Epithelial cell of esophagus (primary cell): ENCODE results near the gene AHI1.

Experiments used
- DNase-seq: peaks from one replicate; pipeline ENCODE4 v3.0.0; 2010; ENCODE audit warnings: low read depth
- H3K4me3 ChIP-seq: 2 replicates; pipeline ENCODE4 v1.5.1; 2011; ENCODE audit warnings: mild to moderate bottlenecking, low read length, control low read depth
- TF ChIP-seq, protein P1 (sequence below): IDR thresholded peaks from 2 replicates; pipeline ENCODE4 v1.5.1; 2011; ENCODE audit warnings: low read depth, mild to moderate bottlenecking, low read length, control low read depth, inconsistent platforms; ENCODE audit not compliant: insufficient read depth; ENCODE audit errors: missing control alignments

AHI1 gene

DNA sequence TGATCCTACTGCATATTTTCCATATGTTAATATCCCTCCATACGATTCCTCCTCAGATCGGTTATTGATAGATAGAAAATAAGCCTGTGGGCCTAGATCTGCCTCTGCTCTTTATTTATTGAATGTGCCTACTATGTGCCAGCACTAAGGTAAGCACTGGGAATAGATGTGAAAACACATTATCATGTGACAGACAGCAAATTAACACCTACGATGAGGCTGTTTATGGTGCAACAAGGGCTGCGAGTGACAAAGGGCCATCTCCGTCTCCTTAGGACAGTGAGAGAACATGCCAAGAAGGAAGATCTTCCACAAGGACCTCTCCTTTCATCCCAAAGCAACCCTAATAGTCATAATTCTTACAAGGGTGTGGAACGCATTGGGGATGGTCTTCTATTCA is 225.9 kb downstream of the AHI1 start:
- H3K4me3 ChIP-seq = no peak overlapping the region
- no peak for DNase-seq
- TF ChIP-seq, protein P1, sequence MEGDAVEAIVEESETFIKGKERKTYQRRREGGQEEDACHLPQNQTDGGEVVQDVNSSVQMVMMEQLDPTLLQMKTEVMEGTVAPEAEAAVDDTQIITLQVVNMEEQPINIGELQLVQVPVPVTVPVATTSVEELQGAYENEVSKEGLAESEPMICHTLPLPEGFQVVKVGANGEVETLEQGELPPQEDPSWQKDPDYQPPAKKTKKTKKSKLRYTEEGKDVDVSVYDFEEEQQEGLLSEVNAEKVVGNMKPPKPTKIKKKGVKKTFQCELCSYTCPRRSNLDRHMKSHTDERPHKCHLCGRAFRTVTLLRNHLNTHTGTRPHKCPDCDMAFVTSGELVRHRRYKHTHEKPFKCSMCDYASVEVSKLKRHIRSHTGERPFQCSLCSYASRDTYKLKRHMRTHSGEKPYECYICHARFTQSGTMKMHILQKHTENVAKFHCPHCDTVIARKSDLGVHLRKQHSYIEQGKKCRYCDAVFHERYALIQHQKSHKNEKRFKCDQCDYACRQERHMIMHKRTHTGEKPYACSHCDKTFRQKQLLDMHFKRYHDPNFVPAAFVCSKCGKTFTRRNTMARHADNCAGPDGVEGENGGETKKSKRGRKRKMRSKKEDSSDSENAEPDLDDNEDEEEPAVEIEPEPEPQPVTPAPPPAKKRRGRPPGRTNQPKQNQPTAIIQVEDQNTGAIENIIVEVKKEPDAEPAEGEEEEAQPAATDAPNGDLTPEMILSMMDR = no peak

DNA sequence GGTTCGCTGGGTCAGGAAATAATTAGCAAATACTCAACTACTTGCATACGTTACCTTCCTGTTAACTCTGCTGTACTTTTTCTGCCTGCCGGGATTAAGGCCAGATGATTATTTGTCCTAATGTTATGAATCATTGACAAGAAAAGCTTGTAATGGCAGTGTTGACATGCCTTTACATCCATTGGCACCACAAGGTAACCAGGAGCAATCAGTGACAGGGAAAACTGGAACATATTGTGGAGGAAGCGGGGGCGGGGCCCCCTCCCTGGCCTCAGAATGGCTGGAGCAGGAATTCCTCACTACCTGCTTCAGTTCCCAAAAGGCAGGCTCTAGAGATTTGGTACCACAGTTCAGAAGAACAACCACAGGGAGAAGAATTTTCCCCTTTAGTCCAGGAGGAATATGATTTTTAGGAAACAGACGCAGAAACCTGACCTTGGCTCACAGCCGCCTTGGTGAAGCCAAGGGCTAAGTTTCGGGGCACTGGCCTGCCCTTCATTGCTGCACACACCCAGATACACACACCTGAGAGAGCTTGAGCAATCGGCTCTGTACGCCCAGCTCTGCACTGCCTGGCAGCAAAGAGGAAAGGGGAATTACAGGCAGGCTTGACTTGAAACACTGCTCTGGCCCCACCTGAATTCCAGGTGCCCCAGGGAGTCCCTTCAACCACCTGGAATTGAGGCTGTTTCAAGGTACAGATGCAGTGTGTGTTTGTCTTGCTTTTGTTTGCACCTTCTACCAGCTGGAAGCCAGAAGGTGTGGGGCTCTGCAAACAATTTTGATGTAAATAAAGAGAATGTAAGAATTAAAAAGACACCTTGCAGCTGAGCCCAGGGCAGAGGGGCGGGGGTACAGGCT is 226.6 kb downstream of the AHI1 start:
- peak; percentile 92 for DNase-seq
- H3K4me3 ChIP-seq = peak overlapping the region; percentile 23
- TF ChIP-seq, protein P1 = no peak

DNA sequence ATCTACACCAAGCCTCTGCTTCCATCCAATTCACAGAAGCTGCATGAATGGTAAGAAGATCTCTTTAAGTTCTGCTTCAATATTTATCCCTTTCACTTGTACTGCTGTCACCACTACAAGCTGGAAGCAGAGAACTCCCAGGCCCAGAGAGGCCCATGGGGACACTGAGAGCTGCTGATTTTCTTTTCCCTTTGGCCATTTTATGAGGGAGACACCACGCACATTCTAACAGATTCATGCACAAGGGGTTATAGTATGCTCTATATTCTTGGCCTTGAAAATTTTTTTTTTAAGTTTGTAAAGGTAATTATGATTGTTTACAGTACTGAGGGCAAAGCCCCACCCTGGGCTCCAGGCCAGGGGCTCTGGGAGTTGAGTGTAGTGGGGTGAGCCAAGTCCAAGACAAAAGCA is 228.1 kb downstream of the AHI1 start:
- H3K4me3 ChIP-seq = no peak overlapping the region
- no peak for DNase-seq
- TF ChIP-seq, protein P1 = no peak

DNA sequence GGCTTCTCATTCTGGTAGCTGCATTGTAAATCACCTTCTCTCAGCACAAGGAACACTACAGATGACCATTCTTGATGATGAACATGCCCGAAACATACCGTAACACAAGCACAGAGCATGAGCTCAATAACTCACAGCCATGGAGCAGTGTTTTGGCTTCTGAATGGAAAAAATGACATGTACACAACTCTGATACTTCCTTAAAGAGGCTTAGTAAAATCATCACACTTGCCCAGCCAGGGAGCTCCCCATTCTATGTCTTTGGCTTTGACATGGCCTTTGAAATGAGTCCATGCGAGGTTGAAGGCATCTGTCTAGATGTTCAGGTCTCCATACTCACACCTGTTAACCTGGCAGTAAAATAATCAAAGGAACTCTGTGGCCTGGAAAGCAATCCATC is 228.8 kb downstream of the AHI1 start:
- TF ChIP-seq, protein P1 = no peak
- no peak overlapping the region for H3K4me3 ChIP-seq
- no peak for DNase-seq

DNA sequence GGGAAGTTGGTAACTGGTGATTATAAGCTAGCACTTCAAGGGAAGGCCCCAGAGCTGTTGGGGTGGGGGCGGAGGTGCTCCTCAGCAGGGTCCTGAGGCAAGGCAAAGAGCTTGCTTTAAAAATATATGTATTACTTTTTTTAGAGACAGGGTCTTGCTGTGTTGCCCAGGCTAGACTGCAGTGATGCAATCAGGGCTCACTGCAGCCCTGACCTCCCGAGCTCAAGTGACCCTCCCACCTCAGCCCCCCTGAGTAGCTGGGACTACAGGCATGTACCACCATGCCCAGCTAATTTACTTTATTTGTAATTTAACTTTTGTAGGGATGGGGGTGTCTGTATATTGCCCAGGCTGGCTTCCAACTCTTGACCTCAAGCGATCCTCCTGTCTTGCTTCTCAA is 229.3 kb downstream of the AHI1 start:
- TF ChIP-seq, protein P1 = no peak
- H3K4me3 ChIP-seq = no peak overlapping the region
- DNase-seq = no peak

DNA sequence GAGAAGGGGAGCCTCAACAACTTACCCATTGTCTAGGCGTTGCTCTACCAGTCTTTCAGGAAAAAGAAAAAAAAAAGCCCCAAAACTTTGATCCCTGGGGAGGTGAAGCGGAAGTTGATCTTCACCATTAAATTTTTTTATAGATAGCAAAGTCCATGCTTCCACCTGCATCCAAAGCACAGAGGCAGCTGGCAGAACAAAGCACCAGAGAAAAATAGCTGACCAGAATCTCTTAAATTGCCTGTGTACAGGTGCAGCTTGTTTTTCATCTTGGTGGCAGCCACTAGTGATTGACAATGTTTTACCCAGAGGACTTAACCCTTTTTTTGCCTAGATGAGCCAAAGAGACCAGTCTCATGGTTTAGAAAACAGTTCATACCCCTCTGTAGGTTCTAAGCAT is 230.5 kb downstream of the AHI1 start:
- H3K4me3 ChIP-seq = no peak overlapping the region
- no peak for DNase-seq
- TF ChIP-seq, protein P1 = no peak

DNA sequence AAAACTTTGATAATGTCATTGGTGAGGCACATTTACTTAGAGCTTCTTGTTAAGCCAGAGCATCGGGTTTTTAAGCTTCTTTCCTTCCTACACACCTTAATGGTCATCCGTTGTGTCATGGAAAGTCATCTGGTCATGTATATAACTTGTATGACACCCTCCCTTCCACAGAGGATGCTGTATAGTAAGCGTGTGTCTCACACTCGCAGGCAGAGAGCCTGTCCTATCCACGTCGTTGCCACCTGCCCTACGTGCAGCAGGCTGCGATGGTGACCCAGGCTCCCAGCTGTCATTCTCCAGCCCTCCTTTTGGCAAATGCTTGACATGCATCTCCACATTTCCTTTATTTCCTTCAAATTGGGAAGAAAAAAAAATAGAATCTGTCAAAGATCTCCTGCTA is 230.9 kb downstream of the AHI1 start:
- no peak for DNase-seq
- TF ChIP-seq, protein P1 = no peak
- no peak overlapping the region for H3K4me3 ChIP-seq
